DOHH2 (cell line): Measurements from ENCODE around the gene MYF5.

Experiments used
- CTCF ChIP-seq: fragments of 200-600 bp; sonication (generic); IDR thresholded peaks from one replicate; pipeline ENCODE4 v1.5.1; 2014; ENCODE audit warnings: antibody characterized with exemption, mild to moderate bottlenecking, low read depth, low read length; ENCODE audit not compliant: poor library complexity, severe bottlenecking
- EZH2phosphoT487 ChIP-seq: fragments of 200-600 bp; sonication (generic); IDR thresholded peaks from 2 replicates; pipeline ENCODE4 v1.6.1; 2017; ENCODE audit warnings: borderline replicate concordance, mild to moderate bottlenecking, antibody characterized with exemption, low read length, moderate library complexity, mixed read lengths

GRCh38 chr12:80692114-80692513, 24.6 kb upstream of the MYF5 start:
- TF ChIP-seq EZH2phosphoT487: no peak
- no peak for TF ChIP-seq CTCF
